Measurements from ENCODE around the gene PRB3.

PRB3 gene

GRCh38 chr12:11238275-11238674, 31.2 kb downstream of the PRB3 start:
- no peaks in the 10 kb centered on the region for H3K36me3 ChIP-seq (ENCODE audit: control insufficient read depth in 1 of 2, insufficient read depth in 2 of 2, low read length in 2 of 2)
- H2BK12ac ChIP-seq (ENCODE audit: low read length) = no peak overlapping the region
- DNase-seq = no peak
- no peak overlapping the region for H3K18ac ChIP-seq (ENCODE audit: low read length)
- H3K9ac ChIP-seq (ENCODE audit: low read length) = no peak overlapping the region
- no peak overlapping the region for H2AFZ ChIP-seq (ENCODE audit: insufficient read depth, low read length, poor library complexity)
- no peak overlapping the region for H3K4ac ChIP-seq (ENCODE audit: low read depth, low read length)
- no peak overlapping the region for H3K4me2 ChIP-seq (ENCODE audit: low read length)
- H3K27ac ChIP-seq (ENCODE audit: low read depth, low read length) = no peak overlapping the region
- H2BK120ac ChIP-seq (ENCODE audit: insufficient read depth, low read length, poor library complexity) = no peak overlapping the region
- H3K23ac ChIP-seq (ENCODE audit: low read length) = no peak overlapping the region
- H2AK5ac ChIP-seq (ENCODE audit: low read length) = no peak overlapping the region
- no peaks in the 10 kb centered on the region for H3K27me3 ChIP-seq (ENCODE audit: insufficient read depth, low read length)
- H4K91ac ChIP-seq (ENCODE audit: low read depth, low read length) = no peak overlapping the region
- H3K79me1 ChIP-seq (ENCODE audit: low read length) = no peaks in the 10 kb centered on the region
- no peak overlapping the region for H2BK5ac ChIP-seq (ENCODE audit: low read depth, low read length, poor library complexity)
- no peaks in the 10 kb centered on the region for H3K4me1 ChIP-seq (ENCODE audit: control insufficient read depth in 1 of 2, insufficient read depth in 2 of 2, low read length in 2 of 2)
- no peak overlapping the region for H3K14ac ChIP-seq (ENCODE audit: low read length)
- H4K8ac ChIP-seq (ENCODE audit: low read depth, low read length) = no peak overlapping the region
- no peaks in the 10 kb centered on the region for H3K79me2 ChIP-seq (ENCODE audit: control insufficient read depth, insufficient read depth, low read length, poor library complexity)
- no peak overlapping the region for H3K4me3 ChIP-seq (ENCODE audit: low read depth, low read length)
- H4K12ac ChIP-seq (ENCODE audit: low read depth, low read length) = no peak overlapping the region
- H3K9me3 ChIP-seq (ENCODE audit: insufficient read depth, low read depth, low read length) = no peaks in the 10 kb centered on the region
- no CpG with 5 or more reads among the region's 4 CpGs for WGBS (ENCODE audit: extremely low coverage, insufficient coverage, insufficient read length)

GRCh38 chr12:11233532-11233931, 36.0 kb downstream of the PRB3 start:
- Histone ChIP-seq H3K4me2 (ENCODE audit: low read length) (no peak overlapping the region), H3K14ac (ENCODE audit: low read length) (no peak overlapping the region), H3K4me1 (ENCODE audit: control insufficient read depth in 1 of 2, insufficient read depth in 2 of 2, low read length in 2 of 2) (no peaks in the 10 kb centered on the region), H2BK5ac (ENCODE audit: low read depth, low read length, poor library complexity) (no peak overlapping the region), H3K27ac (ENCODE audit: low read depth, low read length) (no peak overlapping the region), H3K79me2 (ENCODE audit: control insufficient read depth, insufficient read depth, low read length, poor library complexity) (no peaks in the 10 kb centered on the region), H3K27me3 (ENCODE audit: insufficient read depth, low read length) (no peaks in the 10 kb centered on the region), H2BK120ac (ENCODE audit: insufficient read depth, low read length, poor library complexity) (no peak overlapping the region), H3K36me3 (ENCODE audit: control insufficient read depth in 1 of 2, insufficient read depth in 2 of 2, low read length in 2 of 2) (no peaks in the 10 kb centered on the region), H2AK5ac (ENCODE audit: low read length) (no peak overlapping the region), H3K4me3 (ENCODE audit: low read depth, low read length) (no peak overlapping the region), H4K8ac (ENCODE audit: low read depth, low read length) (no peak overlapping the region), H4K12ac (ENCODE audit: low read depth, low read length) (no peak overlapping the region), H3K18ac (ENCODE audit: low read length) (no peak overlapping the region), H2BK12ac (ENCODE audit: low read length) (no peak overlapping the region), H2AFZ (ENCODE audit: insufficient read depth, low read length, poor library complexity) (no peak overlapping the region), H4K91ac (ENCODE audit: low read depth, low read length) (no peak overlapping the region), H3K79me1 (ENCODE audit: low read length) (no peaks in the 10 kb centered on the region), H3K9me3 (ENCODE audit: insufficient read depth, low read depth, low read length) (no peaks in the 10 kb centered on the region), H3K23ac (ENCODE audit: low read length) (no peak overlapping the region), H3K4ac (ENCODE audit: low read depth, low read length) (no peak overlapping the region), H3K9ac (ENCODE audit: low read length) (no peak overlapping the region)
- WGBS (ENCODE audit: extremely low coverage, insufficient coverage, insufficient read length) = no CpG with 5 or more reads among the region's 5 CpGs
- DNase-seq = no peak

DNA sequence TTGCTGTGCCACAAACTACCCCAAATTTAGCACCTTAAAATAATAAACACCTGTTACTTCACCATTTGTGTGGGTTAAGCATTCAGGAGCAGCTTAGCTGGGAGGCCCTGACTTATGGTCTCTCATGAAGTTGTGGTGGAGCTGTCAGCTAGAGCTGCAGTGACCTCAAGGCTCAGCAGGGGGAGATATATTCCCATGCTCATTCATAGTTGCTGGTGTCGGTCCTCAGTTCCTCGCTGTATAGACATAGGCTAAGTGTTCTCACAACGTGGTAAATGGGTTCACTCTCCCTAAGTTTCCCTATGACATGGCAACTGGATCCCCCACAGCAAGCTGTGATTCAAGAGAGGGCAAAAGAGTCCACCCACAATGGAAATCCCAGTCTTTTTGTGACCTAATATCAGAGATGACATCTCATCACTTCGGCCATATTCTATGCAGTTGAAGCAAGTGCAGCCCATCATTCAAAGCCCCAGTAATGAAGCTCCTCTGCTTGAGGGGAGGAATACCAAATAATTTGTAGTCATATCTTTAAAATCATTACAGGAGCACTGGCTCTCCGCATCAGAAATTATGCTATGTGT, 41.1 kb downstream of the PRB3 start:
- Histone ChIP-seq H3K4ac (ENCODE audit: low read depth, low read length) (no peak overlapping the region), H3K18ac (ENCODE audit: low read length) (no peak overlapping the region), H4K8ac (ENCODE audit: low read depth, low read length) (no peak overlapping the region), H4K12ac (ENCODE audit: low read depth, low read length) (no peak overlapping the region), H2BK12ac (ENCODE audit: low read length) (no peak overlapping the region), H3K9ac (ENCODE audit: low read length) (no peak overlapping the region), H3K4me2 (ENCODE audit: low read length) (no peak overlapping the region), H3K36me3 (ENCODE audit: control insufficient read depth in 1 of 2, insufficient read depth in 2 of 2, low read length in 2 of 2) (no peaks in the 10 kb centered on the region), H3K27ac (ENCODE audit: low read depth, low read length) (no peak overlapping the region), H2AK5ac (ENCODE audit: low read length) (no peak overlapping the region), H3K79me1 (ENCODE audit: low read length) (no peaks in the 10 kb centered on the region), H3K79me2 (ENCODE audit: control insufficient read depth, insufficient read depth, low read length, poor library complexity) (no peaks in the 10 kb centered on the region), H4K91ac (ENCODE audit: low read depth, low read length) (no peak overlapping the region), H3K14ac (ENCODE audit: low read length) (no peak overlapping the region), H3K4me1 (ENCODE audit: control insufficient read depth in 1 of 2, insufficient read depth in 2 of 2, low read length in 2 of 2) (no peaks in the 10 kb centered on the region), H3K27me3 (ENCODE audit: insufficient read depth, low read length) (no peaks in the 10 kb centered on the region), H3K9me3 (ENCODE audit: insufficient read depth, low read depth, low read length) (no peaks in the 10 kb centered on the region), H2BK120ac (ENCODE audit: insufficient read depth, low read length, poor library complexity) (no peak overlapping the region), H3K4me3 (ENCODE audit: low read depth, low read length) (no peak overlapping the region), H3K23ac (ENCODE audit: low read length) (no peak overlapping the region), H2AFZ (ENCODE audit: insufficient read depth, low read length, poor library complexity) (no peak overlapping the region), H2BK5ac (ENCODE audit: low read depth, low read length, poor library complexity) (no peak overlapping the region)
- no CpG with 5 or more reads among the region's 5 CpGs for WGBS (ENCODE audit: extremely low coverage, insufficient coverage, insufficient read length)
- peak; percentile 40 to 72 for DNase-seq

GRCh38 chr12:11227373-11227772, 42.1 kb downstream of the PRB3 start:
- Histone ChIP-seq H3K4me1 (ENCODE audit: control insufficient read depth in 1 of 2, insufficient read depth in 2 of 2, low read length in 2 of 2) (no peaks in the 10 kb centered on the region), H2BK120ac (ENCODE audit: insufficient read depth, low read length, poor library complexity) (no peak overlapping the region), H3K23ac (ENCODE audit: low read length) (no peak overlapping the region), H3K4me2 (ENCODE audit: low read length) (no peak overlapping the region), H3K27me3 (ENCODE audit: insufficient read depth, low read length) (no peaks in the 10 kb centered on the region), H3K27ac (ENCODE audit: low read depth, low read length) (no peak overlapping the region), H3K9me3 (ENCODE audit: insufficient read depth, low read depth, low read length) (no peaks in the 10 kb centered on the region), H2AK5ac (ENCODE audit: low read length) (no peak overlapping the region), H4K91ac (ENCODE audit: low read depth, low read length) (no peak overlapping the region), H3K18ac (ENCODE audit: low read length) (no peak overlapping the region), H3K79me1 (ENCODE audit: low read length) (no peaks in the 10 kb centered on the region), H3K36me3 (ENCODE audit: control insufficient read depth in 1 of 2, insufficient read depth in 2 of 2, low read length in 2 of 2) (no peaks in the 10 kb centered on the region), H2AFZ (ENCODE audit: insufficient read depth, low read length, poor library complexity) (no peak overlapping the region), H3K4ac (ENCODE audit: low read depth, low read length) (no peak overlapping the region), H4K12ac (ENCODE audit: low read depth, low read length) (no peak overlapping the region), H3K14ac (ENCODE audit: low read length) (no peak overlapping the region), H4K8ac (ENCODE audit: low read depth, low read length) (no peak overlapping the region), H3K4me3 (ENCODE audit: low read depth, low read length) (no peak overlapping the region), H3K9ac (ENCODE audit: low read length) (no peak overlapping the region), H2BK12ac (ENCODE audit: low read length) (no peak overlapping the region), H3K79me2 (ENCODE audit: control insufficient read depth, insufficient read depth, low read length, poor library complexity) (no peaks in the 10 kb centered on the region), H2BK5ac (ENCODE audit: low read depth, low read length, poor library complexity) (no peak overlapping the region)
- no peak for DNase-seq
- no CpG with 5 or more reads among the region's 4 CpGs for WGBS (ENCODE audit: extremely low coverage, insufficient coverage, insufficient read length)

All from trophoblast cell (in vitro differentiated cells and primary cell).